GM19035 (cell line): Measurements from ENCODE around the gene DCLK1.

Source experiments
- ATAC-seq: cut with Tn5 transposase; IDR thresholded peaks from one replicate; pipeline ENCODE4 v1.9.1; 2021; ENCODE audit not compliant: unreplicated experiment

The DCLK1 gene

DNA sequence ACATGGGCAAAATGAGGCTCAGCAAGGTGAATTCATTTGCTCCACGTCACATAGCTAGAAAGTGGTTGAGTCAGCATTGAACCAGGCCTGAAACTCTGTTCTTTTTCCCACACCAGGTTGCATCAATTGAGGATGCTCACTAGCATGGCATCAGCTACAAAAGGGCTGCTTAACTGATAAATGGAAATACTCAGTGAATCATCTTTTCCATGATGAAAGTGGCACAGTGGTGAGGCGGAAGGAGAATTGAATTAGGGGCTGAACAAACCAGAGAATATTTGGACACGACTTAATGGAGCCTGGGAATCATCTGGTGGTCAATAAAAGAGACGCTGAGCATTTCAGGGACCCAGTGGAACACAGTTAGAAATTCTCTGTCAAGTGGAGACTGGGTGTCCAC, 334.6 kb downstream of the DCLK1 start:
- ATAC-seq = no peak

DNA sequence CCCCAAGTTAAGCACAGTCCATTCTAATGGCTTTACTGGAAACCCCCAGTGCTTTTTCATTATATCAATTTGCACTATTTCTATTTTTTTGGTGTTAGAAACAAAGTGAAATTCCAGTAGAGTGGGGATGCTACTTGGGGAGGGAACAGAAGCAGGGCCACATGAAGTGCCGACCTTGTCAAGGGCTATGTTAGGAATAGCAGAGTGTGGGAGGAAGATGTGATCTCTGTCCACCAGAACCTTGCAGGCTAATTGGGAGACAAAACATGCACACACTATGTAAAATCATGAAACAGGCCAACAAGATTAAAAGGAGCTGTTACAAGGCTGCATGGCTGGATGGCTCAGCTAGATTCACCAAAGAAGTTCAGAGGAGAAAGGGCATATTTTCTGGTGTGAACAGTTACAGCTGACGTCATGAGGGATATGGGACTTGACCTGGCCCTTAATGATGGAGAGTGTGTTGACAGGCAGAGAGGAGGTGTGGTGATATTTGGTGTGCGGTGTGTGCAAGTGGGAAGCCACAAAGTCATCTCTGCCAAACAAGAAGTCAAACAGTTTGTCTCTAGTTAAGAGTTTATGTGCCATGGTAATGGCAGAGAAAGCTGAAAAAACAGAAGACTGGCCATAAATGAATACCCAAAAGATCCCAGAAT, 336.3 kb downstream of the DCLK1 start:
- ATAC-seq = no peak

DNA sequence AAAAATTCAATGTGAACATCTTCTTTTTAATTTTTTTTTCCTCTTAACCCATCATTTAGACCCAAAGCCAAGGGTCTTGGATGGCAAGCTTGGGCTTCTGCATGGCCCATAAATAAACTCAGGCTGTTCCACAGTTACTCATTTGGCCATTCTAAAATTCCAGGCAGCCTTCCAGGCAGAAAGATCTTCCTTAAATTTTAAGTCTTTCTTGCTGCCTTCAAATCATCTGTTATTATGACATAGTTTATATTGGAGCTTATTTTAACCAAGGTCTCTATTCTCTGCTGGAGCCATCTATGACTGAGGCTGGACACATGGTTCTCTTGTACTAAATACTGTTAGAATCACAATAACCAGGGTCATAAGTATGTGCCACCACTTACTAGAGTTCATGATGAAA, 337.4 kb downstream of the DCLK1 start:
- no peak for ATAC-seq

DNA sequence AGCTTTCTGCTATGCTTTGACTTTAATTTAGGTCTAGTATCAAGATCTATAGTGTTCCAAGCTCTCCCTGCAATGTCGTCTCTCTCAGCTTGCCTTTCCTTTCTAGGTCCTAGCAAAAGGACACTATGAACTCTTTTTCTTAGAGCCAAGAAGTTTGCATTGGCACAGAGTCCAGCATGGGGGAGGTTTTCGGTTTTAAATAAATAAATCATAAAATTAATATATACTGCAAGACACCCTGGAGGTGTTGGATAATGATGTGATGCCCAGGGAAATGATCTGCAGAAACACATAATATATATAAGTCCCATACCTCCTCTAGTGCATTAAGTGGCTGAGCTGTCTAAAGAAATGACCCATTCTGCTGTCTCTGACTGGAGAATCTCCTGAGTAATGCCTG, 338.3 kb downstream of the DCLK1 start:
- ATAC-seq = no peak

DNA sequence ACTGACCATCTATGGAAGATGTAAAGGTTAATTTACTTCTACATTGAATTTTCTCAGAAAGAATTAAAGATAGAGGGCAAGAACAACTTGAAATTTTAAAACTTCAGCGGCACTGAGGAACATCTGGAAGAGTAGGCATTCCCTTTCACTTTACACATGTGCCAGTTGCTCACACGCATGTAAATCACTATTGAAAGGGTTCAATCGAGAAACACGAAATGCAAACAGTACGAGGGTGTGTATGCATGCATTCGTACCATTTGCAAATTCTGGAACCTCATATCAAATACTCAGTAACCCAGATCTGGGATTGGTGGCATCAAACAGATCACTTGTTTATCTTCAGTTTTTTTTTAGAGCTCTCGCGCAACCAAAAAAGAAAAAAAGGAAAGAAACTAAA, 339.2 kb downstream of the DCLK1 start:
- ATAC-seq = no peak

DNA sequence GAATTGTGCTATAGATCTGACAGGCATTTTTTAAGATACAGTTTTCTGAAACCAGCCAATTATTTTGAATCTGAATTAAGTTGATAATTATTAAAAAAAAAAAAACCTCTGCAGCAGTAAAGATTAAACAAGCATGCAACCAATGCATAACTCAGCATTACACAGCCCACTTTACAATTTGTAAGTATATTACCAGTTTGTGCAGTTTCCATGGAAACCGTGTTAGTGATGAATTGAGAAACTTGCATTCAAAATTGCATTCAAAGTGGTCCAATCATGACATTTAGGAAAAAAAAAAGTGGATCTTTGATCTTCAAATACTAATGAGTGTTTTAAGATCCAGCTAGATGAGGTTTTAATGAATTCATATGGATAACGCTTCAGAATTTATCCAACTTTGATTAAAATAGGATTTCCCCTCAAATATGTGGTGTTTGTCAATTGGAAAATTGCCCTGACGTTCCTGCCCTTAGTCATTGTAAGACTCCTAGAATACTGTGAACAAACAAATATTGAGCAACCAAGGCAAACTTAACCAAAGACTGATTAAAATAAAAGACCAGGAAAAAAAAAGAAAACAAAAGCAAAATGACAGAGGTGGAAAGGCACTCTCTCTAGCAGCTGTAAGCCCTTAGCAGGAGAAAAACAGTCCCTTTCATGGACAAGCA, 339.9 kb downstream of the DCLK1 start:
- ATAC-seq = no peak

DNA sequence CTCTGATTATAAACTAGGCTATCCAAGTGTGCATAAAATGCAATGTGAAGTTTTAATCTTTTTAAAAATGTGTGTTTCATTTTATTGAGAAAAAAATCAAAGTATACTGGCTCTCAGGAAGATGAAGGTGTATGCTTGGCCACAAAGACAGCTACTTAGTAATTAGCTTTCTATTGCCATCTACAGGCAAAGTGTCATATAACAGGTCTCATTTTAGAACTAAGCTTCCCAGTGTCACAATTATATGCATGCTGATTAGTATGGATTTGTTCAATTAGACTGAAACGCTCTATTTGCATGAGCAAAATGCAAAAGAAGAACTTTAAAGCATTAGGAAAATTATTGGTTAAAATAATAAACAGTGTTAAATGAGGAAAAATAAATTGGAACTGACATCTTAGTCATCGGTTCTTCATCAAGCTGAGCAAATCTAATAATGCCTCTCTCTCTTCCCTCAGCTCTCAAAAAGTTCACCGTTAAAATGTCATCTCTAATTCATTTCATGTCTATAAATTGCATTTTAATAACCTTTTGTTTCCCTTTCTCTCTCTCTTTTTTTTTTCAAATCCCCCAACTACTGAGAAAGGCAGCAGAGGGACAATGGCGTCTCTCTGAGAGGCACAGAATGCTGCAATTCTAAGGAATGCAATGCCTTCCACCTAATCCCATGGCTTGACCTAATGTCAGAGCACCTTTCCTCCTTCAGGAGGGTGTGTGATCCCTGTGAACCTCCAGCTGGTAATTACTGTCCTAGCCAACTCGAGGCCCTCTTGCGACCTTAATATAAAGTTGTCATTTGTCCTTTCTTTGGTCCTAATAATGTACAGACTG, 341.6 kb downstream of the DCLK1 start:
- no peak for ATAC-seq

DNA sequence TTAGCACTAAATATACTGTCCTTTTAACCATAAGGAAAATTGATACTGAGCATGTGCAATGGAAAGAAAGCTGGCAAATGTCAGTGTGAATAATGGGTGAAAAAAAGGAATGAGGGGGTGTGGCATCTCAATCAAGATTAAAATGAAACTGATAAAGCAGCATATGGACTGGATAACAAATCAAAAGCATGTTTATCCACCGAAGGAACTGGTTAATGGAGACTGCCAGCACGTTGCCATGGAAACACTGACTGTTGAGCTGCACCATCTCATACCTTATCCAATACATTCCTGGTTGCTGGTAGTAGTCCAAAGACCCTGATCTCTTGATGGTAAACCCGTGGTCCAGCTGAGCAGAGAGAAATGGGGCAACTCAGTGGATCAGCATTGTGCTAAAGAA, 343.2 kb downstream of the DCLK1 start:
- ATAC-seq = no peak

DNA sequence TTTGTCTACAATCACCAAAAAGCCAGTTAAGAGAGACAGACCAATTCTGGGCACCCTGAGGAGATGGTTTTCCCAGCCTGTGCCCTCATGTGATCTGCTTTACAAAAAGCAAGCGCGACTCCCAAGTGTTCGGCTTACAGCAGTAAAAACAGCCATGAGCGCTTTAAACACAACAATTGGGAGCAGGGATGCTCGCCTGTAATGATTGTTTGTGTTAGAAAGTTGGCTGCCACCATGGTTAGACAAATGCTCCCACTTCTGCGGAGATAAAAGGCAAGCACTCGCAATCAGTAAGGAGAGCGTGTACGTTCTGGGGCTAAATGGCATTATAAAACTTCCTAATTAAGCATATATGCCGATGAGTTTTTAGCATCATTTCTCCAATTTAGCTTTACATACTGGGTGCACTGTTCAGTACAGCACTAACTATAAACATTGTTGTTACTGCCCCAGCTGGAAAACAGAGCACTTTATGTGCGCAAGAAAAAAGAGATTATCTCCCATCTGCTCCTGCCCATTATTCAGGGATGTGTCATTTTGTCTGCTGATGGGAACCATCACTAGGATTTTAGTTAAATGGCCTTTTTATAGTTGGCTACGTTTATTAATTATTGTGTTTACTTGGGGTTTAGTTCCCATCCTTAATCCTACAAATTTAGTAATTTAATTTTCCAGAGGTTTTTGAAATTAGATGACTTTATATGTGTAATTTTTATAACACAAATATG, 345.4 kb downstream of the DCLK1 start:
- ATAC-seq = no peak

DNA sequence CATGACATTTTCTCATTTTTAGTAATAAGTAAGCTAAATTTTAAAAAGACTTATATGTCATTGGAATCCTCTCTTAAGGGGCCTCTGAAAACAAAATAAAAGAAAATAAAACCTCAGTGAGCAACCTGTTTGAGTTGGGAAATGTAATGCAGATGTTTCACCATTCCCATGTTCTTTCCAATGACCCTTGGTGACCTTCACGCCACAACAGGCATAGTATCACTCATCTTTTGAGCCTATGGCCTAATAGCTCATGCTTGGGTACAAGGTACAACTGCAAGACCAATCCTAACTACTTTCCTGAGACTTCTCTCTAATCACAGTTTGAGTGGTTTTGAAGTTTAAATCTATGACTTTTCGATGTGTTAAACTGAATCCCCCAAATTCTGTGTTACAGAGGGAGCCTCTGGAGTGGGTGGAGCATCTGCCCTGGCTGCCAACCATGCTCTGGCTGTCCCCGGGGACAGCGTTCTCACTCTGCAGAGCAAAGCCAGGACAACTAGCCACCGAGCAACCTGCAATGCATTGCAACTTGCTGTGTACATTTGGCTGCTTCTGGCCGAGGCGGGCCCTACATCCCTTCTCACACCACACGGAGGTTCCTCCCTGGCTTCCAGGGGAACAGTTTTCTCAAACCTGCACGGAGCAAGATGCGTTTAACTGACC, 346.8 kb downstream of the DCLK1 start:
- ATAC-seq = no peak

DNA sequence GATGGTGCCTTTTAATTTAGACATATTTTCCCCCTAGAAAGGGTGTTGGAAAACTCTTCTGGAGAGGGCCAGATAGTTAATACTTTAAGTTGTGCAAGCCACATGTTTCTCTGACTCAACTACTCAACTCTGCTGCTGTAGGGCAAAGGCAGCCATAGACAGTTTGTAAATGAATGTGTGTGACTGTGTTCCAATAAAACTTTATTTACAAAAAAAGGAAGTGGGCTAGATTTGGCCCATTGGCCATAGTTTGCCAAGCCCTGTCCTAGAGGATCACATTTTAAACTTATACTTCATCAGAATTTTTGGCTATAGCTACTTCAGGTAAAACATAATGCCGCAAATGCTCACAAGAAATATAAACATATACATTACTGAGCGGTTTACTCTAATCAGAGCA, 348.4 kb downstream of the DCLK1 start:
- ATAC-seq = no peak

DNA sequence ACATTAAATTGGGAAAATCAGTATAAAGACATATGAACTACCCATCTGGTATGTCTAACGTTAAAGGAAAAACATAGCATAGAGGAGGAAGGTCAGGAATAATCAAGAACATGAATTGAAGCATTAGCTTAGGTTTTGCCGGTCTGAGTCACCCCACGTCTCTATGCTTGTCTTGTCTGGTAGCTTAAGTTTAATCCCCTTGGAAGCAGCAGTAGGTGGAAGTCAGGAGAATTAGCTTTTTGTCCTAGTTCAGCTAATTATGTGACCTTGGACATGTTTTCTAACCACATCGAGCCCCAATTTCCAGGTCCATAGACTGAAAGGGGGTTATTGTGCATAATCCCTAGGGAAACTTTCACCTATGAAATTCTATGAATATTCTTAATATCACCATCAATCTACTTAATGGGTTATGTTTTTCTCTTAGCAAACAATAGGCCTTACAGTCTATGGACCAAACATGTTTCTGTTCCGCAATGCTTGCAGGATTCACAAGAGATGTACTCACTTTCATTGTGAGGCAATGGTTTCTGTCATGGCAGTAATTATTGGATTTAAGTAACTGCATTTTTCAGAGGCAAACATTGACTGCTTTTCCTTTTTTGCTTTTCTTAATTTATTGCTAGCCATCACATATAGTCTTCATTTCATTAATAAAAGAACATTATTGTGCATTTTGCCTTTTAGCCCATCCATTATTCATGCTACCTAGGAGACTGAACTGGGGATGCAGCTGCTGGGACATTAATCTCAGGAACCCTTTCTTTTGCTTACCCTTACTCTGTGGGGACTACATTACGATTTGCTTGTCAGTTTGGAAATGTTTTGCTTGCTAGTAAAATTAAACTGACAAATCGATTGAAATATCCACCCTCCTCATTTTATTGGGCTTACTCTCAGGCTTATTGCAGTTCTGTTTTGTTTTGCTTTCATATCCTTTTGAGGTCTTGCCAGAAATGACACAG, 349.9 kb downstream of the DCLK1 start:
- ATAC-seq = no peak

DNA sequence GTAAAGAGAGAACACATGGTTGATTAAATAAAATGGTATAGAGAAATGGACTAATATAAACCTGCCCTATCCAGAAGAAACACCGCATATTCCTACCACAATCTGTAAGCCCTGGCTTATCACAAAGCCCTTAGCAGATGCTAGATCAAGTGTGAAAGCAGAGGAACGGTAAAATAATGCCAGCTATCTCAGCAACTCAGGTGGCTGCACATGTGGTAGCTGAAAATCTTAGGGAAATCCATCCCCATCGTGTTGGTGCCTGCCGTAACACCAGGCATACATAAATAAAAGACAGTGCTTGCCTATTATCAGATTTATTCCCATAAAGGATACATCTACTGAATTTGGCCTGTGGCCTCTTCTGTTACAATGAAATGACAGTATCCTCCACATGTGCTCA, 350.6 kb downstream of the DCLK1 start:
- no peak for ATAC-seq

DNA sequence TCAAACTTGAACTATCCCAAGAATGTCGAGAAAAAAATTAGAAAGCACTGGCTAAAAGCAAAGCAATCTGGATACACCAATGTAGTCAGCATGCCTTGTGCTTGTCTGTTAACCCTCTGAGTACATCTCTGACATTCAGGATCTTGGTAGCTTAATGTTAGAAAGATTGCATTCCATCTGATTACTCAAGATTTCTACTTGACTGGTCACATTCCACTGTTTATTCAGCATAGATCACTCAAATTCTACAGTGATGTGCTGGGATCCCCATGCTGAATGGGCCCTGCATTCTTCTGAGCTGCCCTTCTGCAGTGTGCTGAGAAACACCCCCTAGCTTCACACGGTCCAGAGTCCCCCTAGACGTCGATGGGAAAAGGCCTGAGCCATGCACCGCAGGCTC, 359.3 kb downstream of the DCLK1 start:
- no peak for ATAC-seq

DNA sequence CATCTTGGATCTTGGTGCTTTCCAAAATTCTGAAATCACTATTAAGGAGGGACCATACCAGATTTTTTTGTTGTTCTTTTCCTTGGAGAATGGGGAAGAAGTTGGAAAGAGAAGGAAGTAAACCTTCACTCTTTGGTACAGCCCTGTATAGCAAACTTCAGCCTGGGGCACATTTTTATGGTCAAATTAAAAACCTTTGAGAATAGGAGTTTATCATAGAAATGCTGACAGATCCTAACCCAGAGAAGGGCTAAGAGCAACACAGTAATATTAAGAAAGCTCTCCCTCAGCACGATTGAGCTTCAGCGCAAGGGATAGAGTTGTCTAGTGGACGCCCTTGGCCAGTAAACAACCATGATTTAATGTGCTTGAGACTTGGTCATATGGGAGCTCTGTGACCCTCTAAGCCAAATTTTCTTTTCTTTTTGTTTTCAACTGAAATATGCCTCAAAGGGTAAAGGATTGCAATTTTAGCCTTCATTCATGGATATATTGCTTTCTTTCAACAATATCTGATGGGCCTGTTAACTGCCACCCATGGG, 360.4 kb downstream of the DCLK1 start:
- ATAC-seq = no peak

DNA sequence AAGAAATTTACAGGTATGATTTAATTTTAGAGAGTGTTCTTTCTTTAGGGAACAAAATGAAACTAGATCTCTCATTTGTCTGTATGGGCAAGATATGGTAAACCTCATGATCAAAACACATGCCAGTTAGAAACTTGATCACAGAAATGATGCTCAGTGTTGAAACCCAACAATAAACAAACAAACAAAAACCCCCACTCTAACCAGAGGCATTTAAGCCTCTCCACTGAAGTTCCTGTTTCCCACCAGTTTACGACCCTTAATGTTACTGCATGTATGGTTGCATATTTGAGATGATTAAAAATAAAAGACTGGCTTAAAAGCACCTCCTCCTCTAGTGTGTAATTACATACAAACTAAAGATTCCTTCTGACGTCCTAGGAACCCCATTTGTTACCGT, 361.4 kb downstream of the DCLK1 start:
- ATAC-seq = no peak

DNA sequence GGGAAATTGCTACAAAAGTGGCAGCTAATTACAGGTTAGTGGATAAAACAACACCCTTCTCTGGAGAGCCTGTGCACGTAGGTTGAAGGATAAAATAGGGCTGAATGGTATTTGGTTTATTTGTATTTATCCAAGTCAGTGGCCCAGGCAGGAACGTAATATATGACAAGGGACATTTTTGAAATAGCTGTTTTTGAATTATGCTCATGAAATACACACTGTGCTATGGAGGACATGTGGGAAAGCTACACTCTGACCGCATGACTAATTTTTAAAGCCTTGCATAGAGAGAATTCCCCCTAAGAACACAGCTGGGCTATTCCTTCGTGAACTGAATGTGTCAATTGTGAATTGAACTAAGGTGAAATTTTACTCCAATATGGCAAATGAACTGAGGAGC, 362.6 kb downstream of the DCLK1 start:
- no peak for ATAC-seq

DNA sequence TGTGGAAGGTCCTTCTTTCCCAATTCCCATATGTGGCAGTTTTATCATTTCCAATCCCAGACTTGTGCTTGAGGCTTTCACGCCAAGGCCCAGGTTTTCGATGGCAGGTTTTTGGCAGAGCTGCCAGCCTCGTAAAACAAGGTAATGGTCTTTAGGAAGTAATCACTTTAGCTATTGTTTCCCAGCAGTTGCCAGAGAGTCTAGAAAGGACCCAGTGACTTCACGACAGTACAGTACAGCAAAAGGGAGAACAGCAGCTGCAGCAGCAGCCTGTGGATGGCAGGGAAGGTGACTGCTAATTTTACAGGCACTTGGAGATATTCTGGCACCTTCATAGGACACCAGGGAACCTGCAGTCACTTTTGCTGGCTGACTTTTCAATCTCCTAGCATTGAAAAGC, 363.1 kb downstream of the DCLK1 start:
- ATAC-seq = no peak

DNA sequence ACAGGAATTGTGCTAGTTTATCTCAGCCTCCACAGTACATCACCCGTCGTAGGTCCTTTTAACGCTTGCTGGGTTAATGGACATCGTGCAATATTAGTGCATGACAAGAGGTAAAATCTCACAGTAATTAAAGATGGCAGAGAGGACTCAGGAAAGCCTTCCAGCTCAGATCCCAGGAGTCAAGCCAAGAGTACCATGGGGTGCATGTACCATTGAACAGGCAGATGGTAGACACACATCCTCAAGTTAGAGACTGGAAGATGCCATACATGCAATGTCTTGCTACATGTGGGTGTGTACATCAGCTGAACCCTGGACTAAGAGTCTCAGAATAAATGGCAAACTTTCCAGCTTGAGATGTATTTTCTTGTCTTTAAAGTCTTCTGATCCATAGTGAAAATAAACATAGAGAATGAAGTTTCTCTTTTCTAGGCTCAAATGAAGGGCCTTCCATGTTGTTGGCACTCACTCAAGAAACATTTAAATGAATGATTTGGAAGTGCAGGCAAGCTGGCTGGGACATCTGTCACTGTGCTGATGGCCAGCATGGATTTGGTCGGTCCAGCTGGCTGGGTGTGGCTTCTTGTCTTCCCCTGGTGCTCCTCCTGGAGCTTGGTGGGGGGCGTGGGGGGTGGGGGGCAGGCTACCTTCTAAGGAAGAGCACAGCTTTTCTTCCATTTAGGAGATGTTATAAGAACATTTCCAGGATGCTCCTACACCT, 363.8 kb downstream of the DCLK1 start:
- no peak for ATAC-seq
